Measurements from ENCODE around the gene RNF20.
A peak's percentile ranks its signal among the peaks of the same experiment; 100 is the strongest.

RNF20 gene

DNA sequence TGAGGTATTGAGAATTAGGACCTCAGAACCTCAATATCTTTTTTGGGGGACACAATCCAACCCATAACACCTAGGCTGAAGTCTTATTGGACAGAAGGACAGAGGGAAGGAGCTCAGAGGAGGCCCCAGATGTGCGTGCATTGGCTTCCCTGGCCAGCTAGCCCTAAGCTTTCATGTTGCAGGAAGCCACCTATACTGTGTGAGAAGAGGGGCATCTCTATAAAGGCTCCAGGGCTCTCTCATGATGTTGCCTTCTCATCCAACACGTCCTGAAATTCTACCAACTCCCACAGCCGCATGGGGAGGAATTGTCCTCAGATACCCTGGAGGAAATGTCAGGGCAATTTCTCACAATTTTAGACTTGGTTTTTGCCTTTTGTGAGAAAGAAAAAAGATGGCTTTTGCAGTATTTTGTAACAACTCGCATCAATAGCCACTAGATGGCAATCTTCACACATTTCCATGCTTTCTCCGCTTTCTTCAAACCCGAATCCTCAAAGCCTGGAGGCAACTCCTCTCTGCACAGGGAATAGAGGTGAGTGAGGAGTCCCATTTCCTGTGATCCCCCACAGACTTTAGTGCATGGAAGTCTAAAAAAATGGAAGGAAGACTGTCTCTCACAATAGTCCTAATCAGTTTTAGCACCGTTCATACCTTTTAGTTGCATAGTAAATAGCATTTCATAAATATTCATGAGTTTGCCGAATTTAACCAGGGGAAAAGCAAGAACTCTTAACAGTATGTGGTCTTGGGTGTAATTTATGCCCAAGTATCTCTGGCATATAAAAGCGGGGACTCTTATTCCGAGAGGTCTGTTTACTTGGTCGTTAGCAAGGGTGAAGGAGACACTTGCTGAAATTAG is 68.5 kb downstream of the RNF20 start:
- H3K27ac ChIP-seq: no peak overlapping the region
- peak overlapping the region; percentile 71 for H3K4me3 ChIP-seq
- TF ChIP-seq EZH2 (IDR thresholded peaks at IDR 0.05) (no peak), FOXP2 (optimal IDR thresholded peaks at IDR 0.05; ENCODE audit: control extremely low read depth, extremely low read length, insufficient read depth) (peak; percentile 39), POLR2AphosphoS5 (IDR thresholded peaks at IDR 0.05; ENCODE audit: borderline replicate concordance, low read depth, low read length) (no peak)
- H3K36me3 ChIP-seq (ENCODE audit: insufficient read depth, low read length): no peaks in the 10 kb centered on the region
- DNase-seq (ENCODE audit: low read depth, low spot score): peak; percentile 50
- no peaks in the 10 kb centered on the region for H3K9me3 ChIP-seq (ENCODE audit: low read depth, low read length)
- H3K9ac ChIP-seq (ENCODE audit: insufficient read length): no peak overlapping the region

DNA sequence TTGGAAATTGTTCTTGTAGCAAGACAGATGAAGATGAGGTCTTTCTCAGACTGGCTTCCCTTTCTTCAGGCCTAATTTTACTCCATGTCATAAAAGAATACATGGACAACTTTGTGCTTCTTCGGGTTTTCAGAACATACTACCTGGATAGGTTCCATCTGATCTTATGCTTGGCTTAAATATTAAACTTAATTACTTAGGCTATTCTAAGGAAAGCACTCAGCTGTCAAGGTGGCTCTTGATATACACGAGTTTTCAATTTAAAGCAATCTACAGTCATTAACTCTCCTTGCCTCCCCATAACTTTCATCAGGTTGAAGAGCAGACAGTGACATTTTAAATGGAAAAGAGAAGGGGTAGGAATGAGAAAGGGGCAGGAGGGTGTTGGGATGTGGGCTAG is 70.6 kb downstream of the RNF20 start:
- TF ChIP-seq POLR2AphosphoS5 (IDR thresholded peaks at IDR 0.05; ENCODE audit: borderline replicate concordance, low read depth, low read length) (no peak), EZH2 (IDR thresholded peaks at IDR 0.05) (no peak), FOXP2 (optimal IDR thresholded peaks at IDR 0.05; ENCODE audit: control extremely low read depth, extremely low read length, insufficient read depth) (no peak)
- Histone ChIP-seq H3K36me3 (ENCODE audit: insufficient read depth, low read length) (no peaks in the 10 kb centered on the region), H3K27ac (no peak overlapping the region), H3K9me3 (ENCODE audit: low read depth, low read length) (no peaks in the 10 kb centered on the region), H3K4me3 (no peak overlapping the region), H3K9ac (ENCODE audit: insufficient read length) (no peak overlapping the region)
- no peak for DNase-seq (ENCODE audit: low read depth, low spot score)

DNA sequence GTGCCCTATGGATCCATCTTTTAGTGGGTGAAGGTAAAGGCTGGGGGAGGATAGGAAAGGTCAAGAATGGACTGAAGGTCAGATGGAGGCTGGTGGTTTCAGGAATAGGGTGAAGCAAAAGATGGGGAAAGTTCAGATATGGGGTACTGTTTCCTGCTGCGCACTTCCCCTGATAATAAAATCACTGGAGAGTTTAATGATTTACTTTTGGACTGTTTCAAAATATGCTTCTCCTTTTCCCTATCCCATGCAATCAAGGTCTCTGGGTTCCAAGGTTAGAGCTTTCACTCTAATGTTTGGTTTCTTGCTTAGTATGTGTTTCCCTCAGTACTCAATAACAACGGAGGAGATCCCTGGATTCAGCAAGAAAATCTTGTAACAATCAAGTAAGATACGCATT is 71.9 kb downstream of the RNF20 start:
- Histone ChIP-seq H3K9ac (ENCODE audit: insufficient read length) (no peak overlapping the region), H3K9me3 (ENCODE audit: low read depth, low read length) (no peaks in the 10 kb centered on the region), H3K27ac (no peak overlapping the region), H3K36me3 (ENCODE audit: insufficient read depth, low read length) (no peaks in the 10 kb centered on the region), H3K4me3 (no peak overlapping the region)
- TF ChIP-seq FOXP2 (optimal IDR thresholded peaks at IDR 0.05; ENCODE audit: control extremely low read depth, extremely low read length, insufficient read depth): no peak
- no peak for TF ChIP-seq POLR2AphosphoS5 (IDR thresholded peaks at IDR 0.05; ENCODE audit: borderline replicate concordance, low read depth, low read length)
- TF ChIP-seq EZH2 (IDR thresholded peaks at IDR 0.05): no peak
- no peak for DNase-seq (ENCODE audit: low read depth, low spot score)

Data from SK-N-MC (cell line).